Sigmoid colon (tissue), 7 donors: ENCODE results near the gene FBLN2. TPM values are rescaled to one million over a fixed set of nuclear protein-coding genes. Genes with fewer than 3 reads are reported as not detected.

Experiments
- DNase-seq: peaks from one replicate; pipeline ENCODE4 v3.0.0-alpha.2; 2019
- H3K27ac ChIP-seq, 4 donors: fragments of 200-600 bp; sonication (generic); one replicate each; pipeline ENCODE4 v1.5.1; 2016 to 2019; ENCODE audit warnings: mild to moderate bottlenecking in 1 of 4
- H3K27me3 ChIP-seq, 3 donors: fragments of 200-600 bp; sonication (generic); one replicate each; pipeline ENCODE4 v1.5.1; 2019; ENCODE audit warnings: mild to moderate bottlenecking in 1 of 3
- H3K36me3 ChIP-seq, 4 donors: fragments of 200-600 bp; sonication (generic); one replicate each; pipeline ENCODE4 v1.5.1; 2016 to 2019
- H3K4me1 ChIP-seq, 4 donors: fragments of 200-600 bp; sonication (generic); one replicate each; pipeline ENCODE4 v1.5.1; 2017 to 2019
- H3K4me3 ChIP-seq, 4 donors: fragments of 200-600 bp; sonication (generic); one replicate each; pipeline ENCODE4 v1.5.1; 2017 to 2019; ENCODE audit warnings: mild to moderate bottlenecking in 2 of 4, moderate library complexity in 1 of 4
- H3K9me3 ChIP-seq, 4 donors: fragments of 200-600 bp in 3 of 4; sonication (generic) in 3 of 4; one replicate each; pipeline versions ENCODE4 v1.5.1 to v1.6.1; 2013 to 2019
- CTCF ChIP-seq, 4 experiments: fragments of 450-650 bp in 3 of 4; fragments of 200-600 bp in 1 of 4; IDR thresholded peaks; one replicate each; pipeline ENCODE4 v1.5.1; 2016 to 2019; ENCODE audit warnings: antibody characterized with exemption in 4 of 4, mild to moderate bottlenecking in 3 of 4, moderate library complexity in 2 of 4
- EP300 ChIP-seq, 4 donors: sonication (generic); formaldehyde crosslinking; IDR thresholded peaks; one replicate each; pipeline ENCODE4 v1.6.1; 2017; ENCODE audit warnings: antibody characterized with exemption in 4 of 4
- POLR2A ChIP-seq, 2 donors: fragments of 450-650 bp; IDR thresholded peaks; one replicate each; pipeline ENCODE4 v1.6.1; 2016; ENCODE audit warnings: antibody characterized with exemption in 2 of 2, mild to moderate bottlenecking in 2 of 2, moderate library complexity in 2 of 2
- POLR2AphosphoS5 ChIP-seq, 4 donors: sonication (generic); formaldehyde crosslinking; IDR thresholded peaks; one replicate each; pipeline ENCODE4 v1.6.1; 2017; ENCODE audit warnings: antibody characterized with exemption in 4 of 4
- WGBS, 2 donors: extraction: QIAGEN DNeasy Blood & Tissue Kit; methylation state at CpG; one replicate each; pipeline ENCODE4 v1.1.7; 2013; 5-methylcytosine and 5-hydroxymethylcytosine counted together
- intact Hi-C: fragments of 100-400 bp; cut with DNase I; formaldehyde crosslinking; loops from one replicate; pipeline ENCODE4 v1.15.1; 2023
- polyA plus RNA-seq, 3 donors: library from polyadenylated mRNA; stranded (reverse); fragments of 200-250 nt; gene quantifications; one replicate each; pipeline ENCODE4 v1.2.3, GENCODE V29; 2013
- total RNA-seq, 4 donors: library from RNA; depleted of rRNA; stranded (reverse); fragments of >200 nt; gene quantifications; one replicate each; pipeline ENCODE4 v1.1.0, GENCODE V29; 2016
- donor health status: healthy with polysubstance abuse.
- donor health status: Bipolar disorder and iron deficiency.
- donor health status: healthy.

FBLN2 gene
- total and polyA plus RNA-seq, 7 donors = 1.2 to 134 (median 18.7) TPM

GRCh38 chr3:13610006-13610570 is 61.2 kb downstream of the FBLN2 start:
- DNase-seq = peak; percentile 46
- H3K4me1 ChIP-seq = no peaks in the 10 kb centered on the region
- 88 to 90% methylated on average over 7 of the region's 7 CpGs for WGBS, 2 donors
- no peak for TF ChIP-seq CTCF (IDR thresholded peaks at IDR 0.05)
- no peak for TF ChIP-seq EP300 (IDR thresholded peaks at IDR 0.05)
- no peak for TF ChIP-seq POLR2AphosphoS5 (IDR thresholded peaks at IDR 0.05)
- no peak for TF ChIP-seq POLR2A (IDR thresholded peaks at IDR 0.05)
- H3K27ac ChIP-seq = no peak overlapping the region
- no peaks in the 10 kb centered on the region for H3K27me3 ChIP-seq
- intact Hi-C loops = no loop called here
- no peaks in the 10 kb centered on the region for H3K36me3 ChIP-seq
- peaks cover 0 to 2% (median 0%) of the 10 kb centered on the region in 4 donors for H3K9me3 ChIP-seq
- H3K4me3 ChIP-seq = no peak overlapping the region

- Histone ChIP-seq H3K27me3 (no peaks in the 10 kb centered on the region), H3K4me3 (no peak overlapping the region), H3K27ac (no peak overlapping the region), H3K9me3 (peaks cover 0 to 2% (median 0%) of the 10 kb centered on the region in 4 donors), H3K36me3 (no peaks in the 10 kb centered on the region), H3K4me1 (no peaks in the 10 kb centered on the region)
- no peak for DNase-seq
- WGBS, 2 donors = 84 to 91% methylated on average over 6 of the region's 6 CpGs
- intact Hi-C loops = no loop called here
- no peak for TF ChIP-seq EP300 (IDR thresholded peaks at IDR 0.05)
- TF ChIP-seq POLR2A (IDR thresholded peaks at IDR 0.05) = no peak
- TF ChIP-seq CTCF (IDR thresholded peaks at IDR 0.05) = no peak
- TF ChIP-seq POLR2AphosphoS5 (IDR thresholded peaks at IDR 0.05) = no peak
These were observed 62.3 kb downstream of the FBLN2 start for GRCh38 chr3:13611221-13611620.

- peak; percentile 76 for DNase-seq
- H3K4me1 ChIP-seq = no peaks in the 10 kb centered on the region
- H3K27ac ChIP-seq = no peak overlapping the region
- no peak for TF ChIP-seq POLR2A (IDR thresholded peaks at IDR 0.05)
- peak in 3 of 4 donors; percentile 16 to 33 (median 16) for TF ChIP-seq POLR2AphosphoS5 (IDR thresholded peaks at IDR 0.05)
- intact Hi-C loops = no loop called here
- H3K27me3 ChIP-seq = no peaks in the 10 kb centered on the region
- H3K9me3 ChIP-seq = peaks cover 0 to 2% (median 0%) of the 10 kb centered on the region in 4 donors
- no peak overlapping the region for H3K4me3 ChIP-seq
- 84 to 86% methylated on average over 3 of the region's 3 CpGs for WGBS, 2 donors
- no peaks in the 10 kb centered on the region for H3K36me3 ChIP-seq
These were observed 63.9 kb downstream of the FBLN2 start for GRCh38 chr3:13612829-13613228.

GRCh38 chr3:13613343-13614190 is 64.6 kb downstream of the FBLN2 start:
- TF ChIP-seq POLR2AphosphoS5 (IDR thresholded peaks at IDR 0.05) (no peak), CTCF (IDR thresholded peaks at IDR 0.05) (no peak), POLR2A (IDR thresholded peaks at IDR 0.05) (no peak), EP300 (IDR thresholded peaks at IDR 0.05) (no peak)
- intact Hi-C loops = no loop called here
- Histone ChIP-seq H3K27ac (no peak overlapping the region), H3K4me3 (no peak overlapping the region), H3K4me1 (no peaks in the 10 kb centered on the region), H3K36me3 (no peaks in the 10 kb centered on the region), H3K27me3 (no peaks in the 10 kb centered on the region), H3K9me3 (peaks cover 0 to 2% (median 0%) of the 10 kb centered on the region in 4 donors)
- 89 to 91% methylated on average over 14 of the region's 14 CpGs for WGBS, 2 donors
- DNase-seq = no peak

- no peaks in the 10 kb centered on the region for H3K27me3 ChIP-seq
- TF ChIP-seq POLR2AphosphoS5 (IDR thresholded peaks at IDR 0.05) = no peak
These were observed 65.7 kb downstream of the FBLN2 start for GRCh38 chr3:13614607-13615006.

More at GRCh38 chr3:13614607-13615006, 65.7 kb downstream of the FBLN2 start:
- peaks cover 0 to 2% (median 0%) of the 10 kb centered on the region in 4 donors for H3K9me3 ChIP-seq
- no peak overlapping the region for H3K27ac ChIP-seq
- no peak for DNase-seq
- no peaks in the 10 kb centered on the region for H3K36me3 ChIP-seq
- intact Hi-C loops = no loop called here
- WGBS, 2 donors = 89 to 90% methylated on average over 2 of the region's 2 CpGs
- no peak overlapping the region for H3K4me3 ChIP-seq
- H3K4me1 ChIP-seq = no peaks in the 10 kb centered on the region
